ENCODE data around the gene NFIX.

- TF ChIP-seq CTCF (conservative IDR thresholded peaks at IDR 0.05) = no peak
- TF ChIP-seq ZFX (IDR thresholded peaks at IDR 0.05) = no peak
Measured at GRCh38 chr19:13094771-13095392, 99.6 kb downstream of the NFIX start.

Measured in C4-2B (cell line).